ENCODE results near the gene ATP1B3.

DNA sequence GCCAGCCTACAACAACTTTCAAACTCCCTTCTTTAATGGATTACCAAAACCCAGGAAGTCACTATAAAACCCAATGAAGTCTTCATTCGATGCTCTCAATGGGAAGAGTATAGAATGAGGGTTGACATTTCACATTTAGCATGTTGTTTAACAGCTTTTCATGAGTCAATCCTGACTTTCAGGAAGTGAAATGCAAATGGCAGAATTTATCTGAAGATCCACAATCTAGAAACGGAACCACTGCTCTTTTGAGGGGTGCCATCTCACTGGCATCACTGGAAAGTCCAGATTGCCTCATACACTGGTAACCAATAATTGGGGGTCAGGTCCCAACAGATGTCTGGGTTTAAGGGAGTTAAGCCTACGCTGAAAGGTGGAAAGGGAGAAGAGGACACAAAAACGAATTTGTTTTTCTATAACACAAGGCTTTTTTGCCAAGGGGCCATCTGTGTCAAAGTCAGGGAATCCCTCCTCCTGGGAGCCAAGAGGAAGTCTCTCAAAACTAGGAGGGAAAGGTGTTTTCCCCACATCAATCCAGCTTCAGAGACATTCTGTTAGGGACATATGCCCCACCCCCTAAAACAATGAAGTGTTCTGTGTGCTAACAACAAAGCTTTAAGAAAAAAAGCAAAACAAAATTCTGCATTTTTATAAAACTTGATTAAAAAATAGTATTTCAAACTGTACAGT, 12.0 kb upstream of the ATP1B3 start:
- TF ChIP-seq CTCF (IDR thresholded peaks at IDR 0.05): no peak
- TF ChIP-seq POLR2A (IDR thresholded peaks at IDR 0.05): no peak
